Fibroblast of skin of right biceps (primary cell): ENCODE measurements around the gene CD68.
A peak's percentile ranks its signal among the peaks of the same experiment; 100 is the strongest.
"Not testable (repeated sequence)": the region's sequence is repeated elsewhere in the genome, so short reads cannot be mapped to it uniquely, and the experiment has no call there.

Experiments
- DNase-seq: peaks from one replicate; pipeline ENCODE4 v3.0.0-alpha.2; 2013

Gene CD68

GRCh38 chr17:7580604-7581575, 1.5 kb downstream of the CD68 start:
- DNase-seq, result no peak

DNA sequence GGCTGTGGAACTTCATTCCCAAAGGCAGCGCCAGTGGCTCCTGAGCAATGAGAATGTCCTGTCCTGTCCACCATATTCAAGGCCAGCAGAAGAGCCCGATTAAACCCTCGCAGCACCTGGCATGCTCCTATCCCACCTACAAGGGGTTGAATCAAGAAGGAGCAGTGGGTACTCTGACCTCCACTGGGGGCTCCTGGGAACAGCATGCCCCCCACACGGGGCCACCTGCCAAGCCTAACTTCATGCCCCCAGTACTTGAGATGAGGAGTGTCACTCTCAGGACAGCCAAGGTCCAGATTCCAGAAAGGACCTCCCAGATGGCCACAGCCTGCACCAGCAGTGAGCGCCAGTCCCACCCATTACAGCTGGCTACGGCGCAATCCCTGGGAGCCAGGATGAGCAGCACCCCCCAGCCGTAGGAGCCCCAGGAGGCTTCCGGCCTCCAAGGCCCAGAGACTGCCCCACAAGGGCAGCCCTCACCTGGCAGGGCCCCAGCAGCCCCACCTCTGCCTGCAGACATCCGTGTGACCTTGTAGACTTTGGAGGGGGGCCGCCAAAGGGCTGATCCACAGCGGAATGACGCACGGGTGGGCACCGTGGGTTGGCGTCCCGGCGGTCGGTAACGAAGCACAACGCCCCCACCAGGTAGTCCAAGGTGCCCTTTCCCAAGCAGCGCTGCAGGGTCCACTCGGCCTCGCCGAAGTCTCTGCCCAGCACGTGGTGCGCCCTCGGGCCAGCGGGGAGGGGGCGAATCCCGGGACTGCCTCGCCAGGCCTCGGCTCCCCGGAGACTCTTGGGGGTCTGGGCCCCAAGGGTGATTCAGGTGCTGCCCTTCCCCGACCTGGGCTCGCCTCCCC, 3.2 kb downstream of the CD68 start:
- no peak for DNase-seq

- DNase-seq, result peak; percentile 98
These were observed 4.0 kb downstream of the CD68 start, which contains the start of gene MPDU1 for GRCh38 chr17:7583253-7584109. Gene MPDU1 (plus strand): TSS chr17:7583852. CDS start chr17:7583863, 11 bp downstream.

GRCh38 chr17:7586673-7587419, 7.4 kb downstream of the CD68 start:
- no peak for DNase-seq

DNA sequence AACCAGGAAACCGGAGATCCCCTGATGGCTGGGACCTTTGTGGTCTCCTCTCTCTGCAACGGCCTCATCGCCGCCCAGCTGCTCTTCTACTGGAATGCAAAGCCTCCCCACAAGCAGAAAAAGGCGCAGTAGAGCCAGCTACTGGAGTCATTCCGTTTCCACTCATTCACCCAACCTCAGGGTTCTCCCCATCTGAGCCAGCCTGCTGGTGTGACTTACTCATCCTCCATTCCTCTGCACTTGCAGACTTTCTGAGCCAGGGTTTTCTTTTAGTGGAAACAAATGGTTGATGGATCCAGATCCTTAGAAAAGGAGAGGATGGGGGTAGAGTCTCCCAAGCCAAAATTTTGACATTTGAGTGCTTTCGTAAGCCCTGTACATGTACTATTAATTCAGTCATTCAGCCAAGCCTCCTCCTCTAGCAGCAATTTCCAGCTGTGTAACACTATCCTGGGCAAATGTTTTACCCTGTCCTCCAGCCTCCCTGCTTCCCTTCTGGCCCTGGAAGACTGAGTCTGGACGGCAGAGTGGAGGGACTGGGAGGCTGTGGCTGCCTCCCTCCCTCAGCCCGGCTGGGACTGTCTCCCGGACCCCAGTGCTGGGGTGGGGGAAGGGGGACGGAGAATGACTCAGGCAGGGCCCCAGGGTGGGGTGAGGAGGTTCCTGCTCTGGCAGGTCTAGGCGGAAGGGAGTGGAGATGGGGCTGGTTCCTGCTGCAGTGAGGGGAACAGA, 8.1 kb downstream of the CD68 start:
- DNase-seq, result peak; percentile 95

DNA sequence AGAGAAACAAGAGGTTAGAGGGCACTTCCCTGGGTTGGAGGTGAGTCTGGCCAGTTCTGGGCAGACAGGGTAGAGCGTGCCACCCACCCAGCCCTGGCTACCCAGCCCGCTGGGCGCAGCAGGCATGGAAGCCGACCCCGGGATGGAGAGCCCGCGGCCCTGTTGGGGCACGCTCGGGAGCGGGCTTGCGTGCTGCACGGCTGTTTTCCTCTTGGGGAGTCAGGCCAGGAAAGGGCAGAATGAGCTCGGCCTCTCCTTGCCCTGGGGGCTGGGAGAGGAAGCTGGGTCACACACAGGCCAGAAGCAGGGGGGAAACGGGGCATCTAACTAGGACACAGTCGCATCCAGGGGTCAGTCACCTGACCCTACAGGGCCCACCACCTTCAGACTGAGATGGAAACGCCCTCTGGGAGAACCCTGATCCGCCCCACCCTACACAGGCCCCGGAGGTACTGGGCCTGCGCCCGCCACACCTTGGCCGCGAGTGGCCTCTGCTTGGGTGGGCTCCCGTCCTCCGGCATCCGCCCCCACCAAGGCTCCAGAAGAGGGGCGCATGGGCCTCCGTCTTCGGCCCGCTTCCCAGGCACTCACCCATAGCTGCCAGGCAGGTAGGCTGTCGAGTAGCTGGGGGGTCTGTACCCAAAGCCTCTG, 9.2 kb downstream of the CD68 start:
- no peak for DNase-seq

GRCh38 chr17:7589204-7589868, 9.9 kb downstream of the CD68 start:
- DNase-seq, result peak; percentile 83

- no peak for DNase-seq
These were observed 10.7 kb downstream of the CD68 start, which contains the start of gene SOX15 for GRCh38 chr17:7589891-7590691. Gene SOX15 (minus strand): TSS chr17:7590094. CDS start chr17:7589676, 418 bp downstream.

GRCh38 chr17:7590743-7591142, 11.3 kb downstream of the CD68 start:
- DNase-seq, result peak; percentile 63

- DNase-seq, result no peak
These were observed 12.2 kb downstream of the CD68 start for GRCh38 chr17:7591596-7591995.

GRCh38 chr17:7592422-7593021, 13.1 kb downstream of the CD68 start:
- DNase-seq, result no peak

GRCh38 chr17:7593296-7593695, 13.9 kb downstream of the CD68 start:
- DNase-seq, result no peak

- not testable (repeated sequence) for DNase-seq
These were observed 18.1 kb downstream of the CD68 start for GRCh38 chr17:7597561-7597960.

DNA sequence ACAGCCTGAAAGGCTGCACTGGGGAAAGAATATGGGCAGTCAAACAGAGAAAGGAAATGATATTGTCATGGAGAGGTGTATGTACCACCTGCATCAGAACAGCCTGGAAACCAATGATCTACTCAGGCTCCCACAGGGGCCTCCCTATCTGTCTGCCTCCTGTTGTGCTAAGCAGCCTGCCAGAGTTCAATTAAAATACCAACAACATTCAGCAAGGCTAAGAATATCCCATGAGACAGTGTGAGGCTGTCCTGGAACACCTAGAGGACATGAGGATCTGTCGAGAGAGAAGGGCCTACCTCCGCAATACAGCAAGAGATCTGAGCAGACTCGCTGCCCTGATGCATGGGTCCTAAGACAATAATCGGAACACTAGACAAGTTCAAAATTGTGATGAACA, 26.8 kb downstream of the CD68 start:
- DNase-seq, result no peak

- no peak for DNase-seq
These were observed 31.2 kb downstream of the CD68 start for GRCh38 chr17:7610641-7611040.

- DNase-seq, result no peak
These were observed 32.3 kb downstream of the CD68 start for GRCh38 chr17:7611635-7612293.

DNA sequence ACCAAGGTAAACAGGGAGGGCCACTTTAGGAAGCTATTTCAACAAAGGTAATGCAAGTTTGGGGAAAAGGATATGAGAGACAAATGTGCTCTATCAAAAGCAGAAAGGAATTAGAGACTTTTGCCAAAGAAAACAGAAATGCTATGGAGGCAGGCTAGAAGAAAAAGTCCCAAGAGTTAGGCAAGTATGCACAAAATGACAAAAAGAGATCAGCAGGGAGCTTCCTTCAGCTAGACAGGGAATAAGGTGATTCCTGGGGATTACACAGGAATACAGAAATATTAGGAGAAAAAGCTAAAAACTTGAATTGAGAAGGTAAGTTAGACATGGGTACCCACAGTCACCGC, 32.8 kb downstream of the CD68 start:
- peak; percentile 17 for DNase-seq
